ENCODE results near the gene CLSTN1.

Gene CLSTN1

DNA sequence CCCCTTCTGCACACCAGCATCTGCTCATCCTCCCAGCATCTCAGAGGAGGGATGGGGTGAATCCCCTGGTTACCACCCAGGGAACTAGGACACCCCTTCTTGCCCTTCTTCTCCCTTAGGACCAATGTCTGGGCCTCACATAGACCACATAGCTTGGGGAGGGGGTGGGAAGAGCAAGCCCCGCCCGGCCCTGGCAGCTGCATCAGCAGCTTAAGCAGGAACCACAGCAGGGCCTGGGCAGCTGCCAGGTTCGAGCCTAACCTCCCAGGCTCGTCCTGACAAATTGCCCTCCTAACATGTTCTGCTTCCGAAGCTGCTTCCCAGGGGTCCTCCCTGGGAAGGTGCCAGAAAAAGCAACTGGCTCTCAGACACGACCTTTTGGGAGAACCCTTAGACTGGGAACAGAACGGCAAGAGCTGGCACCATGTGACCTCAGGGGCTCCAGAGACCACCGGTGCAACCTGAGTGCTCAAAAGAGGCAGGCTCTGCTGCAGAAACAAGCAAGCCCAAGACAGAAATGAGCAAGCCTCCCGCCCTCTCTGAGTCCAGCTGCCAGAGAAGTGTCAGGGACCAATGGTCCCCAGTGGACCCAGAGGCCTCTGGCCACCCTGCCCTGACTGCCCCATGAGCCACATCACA lies 18.4 kb upstream of the CLSTN1 start:
- H3K4me3 ChIP-seq (ENCODE audit: low read depth, low read length): no peak overlapping the region
- in situ Hi-C loops (cut with HindIII; ENCODE audit: low sequenced_read_pairs): no loop called here
- DNase-seq (ENCODE audit: low read depth, low spot score): peak; percentile 69
- TF ChIP-seq, protein P1, sequence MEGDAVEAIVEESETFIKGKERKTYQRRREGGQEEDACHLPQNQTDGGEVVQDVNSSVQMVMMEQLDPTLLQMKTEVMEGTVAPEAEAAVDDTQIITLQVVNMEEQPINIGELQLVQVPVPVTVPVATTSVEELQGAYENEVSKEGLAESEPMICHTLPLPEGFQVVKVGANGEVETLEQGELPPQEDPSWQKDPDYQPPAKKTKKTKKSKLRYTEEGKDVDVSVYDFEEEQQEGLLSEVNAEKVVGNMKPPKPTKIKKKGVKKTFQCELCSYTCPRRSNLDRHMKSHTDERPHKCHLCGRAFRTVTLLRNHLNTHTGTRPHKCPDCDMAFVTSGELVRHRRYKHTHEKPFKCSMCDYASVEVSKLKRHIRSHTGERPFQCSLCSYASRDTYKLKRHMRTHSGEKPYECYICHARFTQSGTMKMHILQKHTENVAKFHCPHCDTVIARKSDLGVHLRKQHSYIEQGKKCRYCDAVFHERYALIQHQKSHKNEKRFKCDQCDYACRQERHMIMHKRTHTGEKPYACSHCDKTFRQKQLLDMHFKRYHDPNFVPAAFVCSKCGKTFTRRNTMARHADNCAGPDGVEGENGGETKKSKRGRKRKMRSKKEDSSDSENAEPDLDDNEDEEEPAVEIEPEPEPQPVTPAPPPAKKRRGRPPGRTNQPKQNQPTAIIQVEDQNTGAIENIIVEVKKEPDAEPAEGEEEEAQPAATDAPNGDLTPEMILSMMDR (IDR thresholded peaks at IDR 0.05; ENCODE audit: low read depth, low read length): no peak

DNA sequence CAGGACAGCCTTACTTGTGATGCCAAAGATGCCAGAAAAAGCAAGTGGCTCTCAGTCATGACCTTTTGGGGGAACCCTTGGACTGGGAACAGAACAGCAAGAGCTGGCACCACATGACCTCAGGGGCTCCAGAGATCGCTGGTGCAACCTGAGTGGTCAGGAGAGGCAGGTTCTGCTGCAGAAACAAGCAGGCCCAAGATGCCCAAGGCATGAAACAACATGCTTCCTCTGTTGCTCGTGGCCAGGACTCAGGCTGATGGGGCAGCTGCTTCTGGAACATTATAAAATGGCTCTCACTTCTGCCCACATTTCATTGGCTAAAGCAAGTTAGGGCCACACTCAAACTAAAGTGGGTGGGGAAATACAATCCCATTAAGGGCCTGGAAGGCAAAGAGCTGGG lies 17.7 kb upstream of the CLSTN1 start:
- no peak overlapping the region for H3K4me3 ChIP-seq (ENCODE audit: low read depth, low read length)
- DNase-seq (ENCODE audit: low read depth, low spot score): no peak
- TF ChIP-seq, protein P1 (IDR thresholded peaks at IDR 0.05; ENCODE audit: low read depth, low read length): no peak
- in situ Hi-C loops (cut with HindIII; ENCODE audit: low sequenced_read_pairs): no loop called here

DNA sequence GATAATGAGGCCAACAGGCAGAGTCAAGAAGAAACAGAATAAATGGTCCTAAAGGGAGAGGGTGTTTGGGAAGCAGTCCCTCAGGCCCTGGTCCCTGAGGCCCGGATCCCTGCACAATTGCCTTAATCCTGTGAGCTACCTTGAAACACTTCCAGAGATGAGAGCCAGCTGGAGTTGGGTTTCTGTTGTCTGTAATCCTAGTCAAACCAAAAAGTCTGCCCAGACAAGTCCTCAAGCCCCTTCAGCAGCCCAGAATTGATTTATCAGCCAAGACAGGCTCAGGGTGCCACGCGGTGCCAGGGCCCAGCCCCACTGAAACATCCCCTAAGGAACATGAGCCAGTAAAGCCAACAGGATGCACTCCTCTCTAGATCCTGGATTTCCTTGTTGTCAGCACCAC lies 16.4 kb upstream of the CLSTN1 start:
- DNase-seq (ENCODE audit: low read depth, low spot score): no peak
- TF ChIP-seq, protein P1 (IDR thresholded peaks at IDR 0.05; ENCODE audit: low read depth, low read length): no peak
- in situ Hi-C loops (cut with HindIII; ENCODE audit: low sequenced_read_pairs): no loop called here
- H3K4me3 ChIP-seq (ENCODE audit: low read depth, low read length): no peak overlapping the region

DNA sequence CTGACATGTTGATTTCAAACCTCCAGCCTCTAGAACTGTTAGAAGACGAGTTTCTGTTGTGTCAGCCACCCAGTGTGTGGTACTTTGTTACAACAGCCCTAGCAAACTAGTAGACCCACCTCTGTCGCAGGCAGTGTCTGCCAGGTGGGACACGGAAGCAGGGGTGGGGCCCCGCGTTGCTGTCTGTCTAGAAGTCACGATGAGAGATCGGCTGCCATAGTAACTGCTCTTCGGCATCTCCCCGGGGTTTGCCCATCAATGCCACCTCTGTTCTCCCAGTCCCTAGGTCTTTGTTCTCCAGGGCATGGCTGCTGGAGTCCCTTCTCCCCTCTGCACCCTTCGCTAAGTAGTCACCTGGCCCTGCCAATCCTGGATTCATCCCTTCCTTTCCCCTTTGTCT lies 15.2 kb upstream of the CLSTN1 start:
- no peak overlapping the region for H3K4me3 ChIP-seq (ENCODE audit: low read depth, low read length)
- TF ChIP-seq, protein P1 (IDR thresholded peaks at IDR 0.05; ENCODE audit: low read depth, low read length): no peak
- DNase-seq (ENCODE audit: low read depth, low spot score): no peak
- in situ Hi-C loops (cut with HindIII; ENCODE audit: low sequenced_read_pairs): no loop called here

DNA sequence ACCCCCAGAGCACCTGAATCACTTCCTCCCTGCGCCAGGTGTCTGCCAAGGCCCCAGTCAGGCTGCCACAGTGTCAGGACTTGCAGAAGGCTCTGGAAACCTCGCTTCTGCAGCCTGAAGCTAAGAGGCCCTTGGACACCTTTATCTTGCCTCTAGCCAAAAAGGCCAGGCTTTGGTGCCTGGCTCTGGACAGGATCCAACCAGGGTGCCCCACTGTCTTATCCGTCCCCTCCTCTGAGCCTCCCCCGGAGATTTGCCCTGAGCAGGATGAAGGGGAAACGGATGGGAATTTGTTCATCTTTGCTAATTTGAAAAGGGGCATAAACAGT lies 12.8 kb upstream of the CLSTN1 start:
- no peak for DNase-seq (ENCODE audit: low read depth, low spot score)
- TF ChIP-seq, protein P1 (IDR thresholded peaks at IDR 0.05; ENCODE audit: low read depth, low read length): no peak
- in situ Hi-C loops (cut with HindIII; ENCODE audit: low sequenced_read_pairs): no loop called here
- H3K4me3 ChIP-seq (ENCODE audit: low read depth, low read length): no peak overlapping the region

DNA sequence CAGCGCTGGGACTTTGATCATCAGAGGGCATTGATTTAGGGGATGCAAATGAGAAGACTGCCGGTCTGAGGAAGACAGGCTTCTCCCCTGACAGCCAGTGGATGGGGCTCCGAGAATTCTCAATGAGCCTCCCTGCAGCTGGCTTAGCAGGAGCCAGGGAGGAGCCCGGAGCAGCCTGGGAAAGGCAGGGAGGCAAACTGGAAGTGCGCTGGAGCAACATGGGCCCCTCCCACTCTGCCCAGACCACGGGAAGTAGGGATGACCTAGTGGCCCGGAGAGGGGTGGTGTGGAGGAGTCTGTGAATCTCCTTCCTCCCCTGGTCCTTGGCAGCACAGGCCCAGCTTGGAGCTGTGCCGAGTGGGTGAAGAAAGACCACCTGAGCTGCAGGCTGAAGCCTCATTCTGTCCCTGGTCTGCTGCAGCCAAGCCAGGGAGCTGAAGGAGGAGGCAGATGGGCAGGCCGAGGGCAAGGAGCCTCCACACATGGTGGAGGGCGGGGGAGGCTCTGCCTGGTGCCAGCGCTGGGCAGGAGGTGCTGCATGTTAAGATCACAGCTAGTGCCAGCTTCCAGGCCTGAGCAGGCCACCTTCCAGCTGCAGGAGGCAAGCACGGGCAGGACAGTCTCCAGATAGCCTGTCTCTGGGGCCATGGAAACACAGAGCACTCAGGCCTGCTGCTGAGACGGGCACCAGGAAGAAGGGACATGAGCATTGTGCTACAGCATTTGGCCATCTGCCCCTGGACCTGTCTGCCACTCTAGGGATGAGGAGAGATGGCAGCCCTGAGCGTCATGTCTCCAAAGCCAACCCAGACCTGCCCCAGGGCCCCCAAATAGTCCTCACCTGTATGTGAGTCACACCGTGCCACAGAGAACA lies 12.2 kb upstream of the CLSTN1 start:
- H3K4me3 ChIP-seq (ENCODE audit: low read depth, low read length): no peak overlapping the region
- TF ChIP-seq, protein P1 (IDR thresholded peaks at IDR 0.05; ENCODE audit: low read depth, low read length): no peak
- in situ Hi-C loops (cut with HindIII; ENCODE audit: low sequenced_read_pairs): no loop called here
- DNase-seq (ENCODE audit: low read depth, low spot score): peak; percentile 23
